SW 1271 (cell line): Measurements from ENCODE around the gene MRPL10.

Experiments used
- DNase-seq, 2 experiments: peaks; one replicate each; lab custom pipeline; 2025; lab: John Stamatoyannopoulos, UW

Gene MRPL10

GRCh38 chr17:47831003-47831933, at the start of gene MRPL10, which contains the start of gene LRRC46:
TSS of gene MRPL10 (minus strand) at chr17:47831541. CDS start at chr17:47831511, 30 bp downstream.
TSS of gene LRRC46 (plus strand) at chr17:47831670. CDS start at chr17:47831990, 320 bp downstream.
- peak; percentile 61 to 94 for DNase-seq

DNA sequence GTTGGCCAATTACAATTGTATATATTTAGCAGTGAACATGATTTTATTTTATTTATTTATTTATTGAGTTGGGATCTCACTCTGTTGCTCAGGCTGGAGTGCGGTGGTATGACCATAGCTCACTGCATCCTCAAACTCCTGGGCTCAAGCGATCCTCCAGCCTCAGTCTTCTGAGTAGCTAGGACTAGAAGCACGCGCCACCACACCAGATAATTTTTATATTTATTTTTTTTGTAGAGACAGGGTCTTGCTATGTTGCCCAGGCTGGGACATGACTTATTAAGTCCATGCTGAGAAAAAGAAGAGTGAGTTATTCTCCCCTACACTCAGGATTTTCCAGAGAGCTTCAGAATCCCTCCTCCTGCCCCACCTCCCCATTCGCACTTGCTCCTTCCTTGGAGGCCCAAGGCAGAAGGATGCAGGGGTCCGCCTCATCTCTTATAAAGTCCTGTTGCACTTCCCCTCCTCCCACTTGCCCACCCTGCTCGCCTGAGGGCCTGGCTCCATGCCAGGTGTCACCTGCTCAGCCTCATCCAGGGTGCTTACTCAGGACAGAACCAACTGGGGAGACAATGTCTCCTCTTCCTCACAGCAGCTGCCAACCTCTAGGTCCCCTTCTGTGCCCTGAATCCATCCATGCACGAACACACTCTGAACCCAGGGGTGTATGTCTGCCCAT, 48.6 kb upstream of the MRPL10 start:
- DNase-seq = no peak

DNA sequence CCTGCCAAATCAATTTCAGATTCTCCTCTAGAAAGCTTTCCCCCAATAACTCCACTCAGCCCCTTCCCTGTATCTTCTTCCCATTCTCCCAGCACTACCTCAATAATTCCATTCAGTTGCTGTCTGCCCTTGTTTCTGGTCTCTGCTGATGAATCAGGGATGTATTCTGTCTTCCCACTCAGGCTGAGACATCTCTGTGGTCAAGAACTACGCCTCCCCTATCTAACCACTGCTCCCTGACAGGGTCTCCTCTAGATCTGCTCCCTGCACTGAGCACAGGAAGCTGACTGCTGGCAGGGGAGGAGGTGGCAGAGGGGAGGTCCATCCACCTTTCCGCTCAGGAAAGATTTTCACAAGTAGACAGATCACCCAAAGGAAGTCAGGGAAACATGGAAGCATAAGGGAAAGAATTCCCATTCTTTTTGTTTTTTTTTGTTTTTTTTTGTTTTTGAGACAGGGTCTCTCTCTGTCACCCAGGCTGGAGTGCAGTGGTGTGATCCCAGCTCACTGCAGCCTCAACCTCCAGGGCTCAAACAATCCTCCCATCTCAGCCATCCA, 47.8 kb upstream of the MRPL10 start:
- no peak for DNase-seq

DNA sequence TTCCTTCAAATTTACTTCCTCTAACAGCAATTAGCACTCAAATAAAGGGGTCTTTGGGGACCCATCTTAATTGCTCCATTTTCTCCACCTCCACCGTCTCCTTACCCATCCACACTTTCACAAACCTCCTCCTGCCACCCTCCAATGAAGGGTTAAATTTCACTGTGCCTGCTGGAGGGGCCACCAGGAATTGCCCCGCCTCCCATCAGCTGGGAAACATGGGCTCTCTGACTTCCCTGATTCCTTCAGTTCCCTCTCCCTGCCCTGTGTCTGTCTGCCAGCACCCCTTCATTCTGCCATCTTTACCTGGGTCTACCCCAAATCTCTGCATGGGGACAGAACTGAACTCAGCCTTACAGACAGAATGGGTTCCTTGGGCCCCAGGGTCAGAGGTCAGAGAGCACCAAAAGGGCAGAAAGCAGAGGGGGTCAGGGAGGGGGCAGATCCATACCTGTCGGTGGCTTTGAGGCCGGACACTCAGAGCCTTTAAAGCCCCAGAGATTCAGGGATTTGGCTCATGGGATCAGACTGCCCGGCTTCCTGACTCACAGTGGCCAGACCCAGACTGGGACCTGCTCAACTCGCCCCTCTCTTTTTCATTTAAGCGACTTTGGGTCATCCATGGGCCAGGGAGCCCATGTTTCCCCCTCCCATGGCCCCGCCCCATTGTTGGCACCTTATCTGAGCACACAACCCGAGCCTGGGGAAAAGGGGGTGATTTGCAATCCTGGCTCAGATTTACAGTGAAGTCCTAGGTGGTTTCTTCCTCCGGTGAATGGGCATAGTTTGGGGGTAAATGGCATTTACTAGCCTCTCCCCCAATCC, 47.1 kb upstream of the MRPL10 start:
- DNase-seq = no peak

DNA sequence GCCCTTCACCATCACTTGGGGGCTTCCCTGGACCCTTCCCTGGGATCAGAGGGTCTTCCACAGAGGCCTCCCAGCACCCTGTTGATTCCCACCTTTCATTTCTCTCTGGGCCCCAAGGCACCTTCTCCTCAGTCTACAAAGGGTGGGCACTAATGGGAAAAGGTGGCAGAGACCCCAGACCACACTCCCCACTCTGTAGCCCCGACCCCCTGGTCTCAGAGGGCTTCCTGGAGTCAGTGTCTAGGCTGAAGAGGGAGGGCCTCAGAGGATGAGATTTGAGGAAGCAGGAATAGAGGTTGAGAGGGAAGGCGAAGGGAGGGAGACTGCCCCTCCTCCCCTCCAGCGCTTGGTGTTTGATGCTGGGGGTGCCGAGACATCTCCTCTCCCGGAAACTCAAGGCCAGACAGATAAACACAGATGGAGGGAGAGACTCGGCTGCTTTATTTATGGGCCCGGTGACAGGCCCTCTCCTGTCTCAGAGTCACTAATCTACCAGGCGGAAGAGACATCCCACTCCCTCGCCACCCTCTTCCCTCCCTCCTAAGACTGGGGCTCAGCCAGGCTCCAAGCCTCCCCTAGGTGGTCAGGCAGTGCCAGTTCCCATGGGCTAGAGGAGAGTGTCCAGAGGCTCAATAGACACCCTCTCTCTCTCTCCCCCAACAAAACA, 46.2 kb upstream of the MRPL10 start:
- DNase-seq = no peak

DNA sequence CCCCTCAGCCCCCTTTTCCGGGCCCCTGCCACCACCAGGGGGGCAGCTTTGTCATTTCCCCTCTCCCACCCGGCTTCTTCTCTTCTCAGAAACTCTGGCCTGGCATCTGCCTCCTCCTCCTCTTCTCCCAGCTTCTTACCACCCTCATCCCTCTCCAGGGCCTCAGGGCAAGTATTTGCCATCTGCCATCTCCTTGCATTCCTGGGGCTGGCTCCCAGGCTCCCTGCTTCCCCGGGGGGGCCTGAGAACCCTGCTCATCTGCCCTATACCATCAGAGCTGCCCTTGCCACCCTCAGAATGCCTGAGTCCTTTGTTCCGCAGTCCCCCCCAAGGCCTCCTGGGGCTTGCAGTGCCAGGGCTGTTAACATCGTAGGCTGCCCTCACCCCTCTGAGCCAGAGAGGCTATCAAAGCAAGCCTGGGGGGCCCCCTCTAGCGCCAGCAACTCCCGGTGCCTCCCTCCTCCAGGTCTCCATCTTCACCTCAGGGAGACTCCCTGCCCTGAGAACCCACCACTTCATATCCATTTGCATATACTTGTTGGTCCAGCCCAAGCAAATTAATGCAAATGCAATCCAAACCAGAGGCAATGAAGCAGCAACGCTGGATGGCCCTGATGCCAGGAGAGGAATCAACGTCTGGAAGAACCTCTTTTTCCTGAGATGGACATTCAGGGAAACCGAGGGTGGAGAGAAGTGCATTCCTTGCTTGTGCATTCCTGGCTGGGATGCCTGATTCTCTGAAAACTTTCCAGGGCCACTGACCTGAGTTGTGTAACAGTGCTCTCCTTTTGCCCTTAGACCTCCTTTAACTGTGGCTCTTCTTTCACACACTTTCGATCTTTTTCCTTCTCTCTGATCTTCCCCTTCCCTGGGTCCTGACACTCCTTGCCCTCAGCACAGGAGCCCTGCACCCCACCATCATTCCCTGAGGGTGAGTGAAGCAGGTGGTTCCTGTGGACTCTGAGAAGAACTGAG, 44.0 kb upstream of the MRPL10 start:
- no peak for DNase-seq

- DNase-seq = no peak
These were observed 42.1 kb upstream of the MRPL10 start for GRCh38 chr17:47873200-47874090.

DNA sequence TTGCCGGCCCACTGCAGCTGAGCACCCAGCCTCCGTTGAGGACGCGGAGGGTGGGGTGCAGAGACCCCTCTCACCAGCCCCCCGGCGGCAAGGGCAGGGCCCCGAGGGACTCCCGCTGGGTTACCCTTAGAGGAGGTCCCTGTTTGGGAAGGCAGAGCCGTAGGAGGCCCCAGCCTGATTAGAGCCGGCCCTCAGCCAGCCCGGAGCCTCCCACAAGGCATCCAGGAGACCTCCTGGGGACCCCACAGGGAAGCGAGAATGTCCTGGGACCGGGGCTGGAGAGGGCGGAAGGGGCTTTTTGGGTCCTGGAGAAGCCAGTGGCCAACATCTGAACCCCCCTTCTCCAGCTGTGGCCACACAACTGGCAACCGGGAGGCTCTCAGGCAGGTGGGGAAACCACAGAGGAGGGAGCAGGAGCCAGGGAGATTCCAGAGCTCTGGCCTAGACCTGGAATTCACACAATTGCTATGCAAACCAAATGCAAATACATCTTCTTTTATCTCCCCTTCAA, 41.4 kb upstream of the MRPL10 start:
- no peak for DNase-seq

- no peak for DNase-seq
These were observed 40.8 kb upstream of the MRPL10 start for GRCh38 chr17:47872019-47872650.

- DNase-seq = no peak
These were observed 39.7 kb upstream of the MRPL10 start for GRCh38 chr17:47871048-47871447.

DNA sequence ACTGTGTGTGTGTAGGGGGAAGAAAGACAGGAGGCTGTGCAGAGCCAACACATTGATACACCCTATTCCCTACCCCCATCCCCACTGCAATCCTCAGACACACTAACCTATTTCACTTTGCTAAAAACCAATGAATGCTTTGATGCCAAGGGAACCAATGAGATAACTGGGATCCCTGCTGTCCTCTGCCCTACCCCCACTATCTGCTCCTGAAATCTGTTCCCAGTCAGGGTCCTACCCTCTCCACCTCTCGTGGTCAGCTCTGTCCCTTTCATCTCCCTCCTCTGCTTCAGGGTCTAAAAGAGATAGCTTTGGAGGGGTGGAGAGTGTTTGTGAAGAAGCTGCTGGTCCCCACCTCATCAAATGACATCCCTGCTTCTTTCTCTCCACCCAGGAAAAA, 38.7 kb upstream of the MRPL10 start:
- no peak for DNase-seq

DNA sequence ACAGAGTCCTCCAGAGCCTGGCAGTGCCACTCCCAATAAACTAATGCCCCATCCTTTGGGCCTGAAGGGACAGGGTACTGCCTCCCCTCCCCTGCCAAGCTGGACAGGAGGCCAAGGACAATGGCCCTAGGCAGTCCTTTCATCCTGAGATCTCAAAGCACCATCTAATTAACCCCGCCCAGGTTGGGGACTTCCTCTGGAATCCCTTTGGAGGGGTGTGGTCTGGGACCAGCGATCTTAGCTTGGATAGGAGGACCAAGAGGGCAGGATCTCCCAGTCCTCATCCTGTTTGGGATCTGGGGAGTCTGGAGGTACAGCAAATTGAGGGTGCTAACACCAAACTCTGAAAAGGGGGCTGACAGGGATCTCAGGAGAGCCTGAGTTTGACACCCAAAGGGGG, 37.8 kb upstream of the MRPL10 start:
- DNase-seq = no peak

DNA sequence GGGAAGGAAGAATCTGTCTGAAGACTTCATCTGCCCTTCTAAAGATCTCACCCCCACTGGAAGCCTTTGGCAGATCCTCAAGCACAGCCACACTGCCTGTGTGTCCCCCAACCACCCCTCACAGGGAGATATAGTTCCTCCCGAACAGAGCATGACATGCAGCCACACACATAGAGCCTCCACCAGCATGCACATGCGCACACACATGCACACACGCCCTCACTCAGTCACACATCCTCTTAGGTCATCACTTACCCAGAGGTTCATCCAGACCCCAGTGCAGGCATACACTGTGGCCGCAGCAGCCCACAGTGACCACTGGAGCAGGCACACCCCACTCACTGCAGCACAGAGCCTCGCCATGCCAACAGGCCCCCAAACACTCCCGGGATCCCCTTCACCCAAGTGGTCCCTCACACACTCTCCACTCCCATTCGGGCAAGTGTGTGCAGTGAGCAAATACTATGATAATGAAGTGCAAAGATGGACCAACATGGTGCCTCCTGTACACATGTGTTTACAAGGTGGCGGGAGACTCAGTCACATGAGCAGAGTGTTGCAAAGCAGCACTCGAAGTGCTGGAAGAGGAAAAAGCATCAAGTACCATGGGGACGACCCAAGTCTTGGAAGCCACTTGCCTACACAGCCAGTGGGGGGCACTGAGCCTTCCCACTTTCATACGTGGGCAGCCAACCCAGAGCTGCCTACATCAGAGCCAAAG, 36.6 kb upstream of the MRPL10 start:
- DNase-seq = no peak

DNA sequence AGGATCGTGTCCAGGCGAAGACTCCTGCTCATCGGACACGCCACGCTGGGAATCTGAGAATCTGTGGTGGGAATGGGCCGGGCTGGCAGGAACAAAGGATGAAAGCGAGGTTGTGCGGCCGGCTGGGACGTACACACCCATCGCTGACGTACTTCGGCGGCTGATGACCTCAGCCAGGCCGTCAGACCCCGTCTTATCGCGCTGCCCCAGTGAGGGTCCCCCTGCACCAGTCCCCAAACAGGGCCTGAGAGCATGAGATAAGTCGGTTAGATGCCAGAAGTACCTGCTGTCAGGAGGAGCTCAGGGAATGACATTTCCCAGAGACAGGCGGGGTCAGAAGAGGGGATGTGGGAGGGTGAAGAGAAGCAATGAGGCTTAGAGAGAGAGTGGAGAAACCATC, 35.6 kb upstream of the MRPL10 start:
- DNase-seq = no peak

DNA sequence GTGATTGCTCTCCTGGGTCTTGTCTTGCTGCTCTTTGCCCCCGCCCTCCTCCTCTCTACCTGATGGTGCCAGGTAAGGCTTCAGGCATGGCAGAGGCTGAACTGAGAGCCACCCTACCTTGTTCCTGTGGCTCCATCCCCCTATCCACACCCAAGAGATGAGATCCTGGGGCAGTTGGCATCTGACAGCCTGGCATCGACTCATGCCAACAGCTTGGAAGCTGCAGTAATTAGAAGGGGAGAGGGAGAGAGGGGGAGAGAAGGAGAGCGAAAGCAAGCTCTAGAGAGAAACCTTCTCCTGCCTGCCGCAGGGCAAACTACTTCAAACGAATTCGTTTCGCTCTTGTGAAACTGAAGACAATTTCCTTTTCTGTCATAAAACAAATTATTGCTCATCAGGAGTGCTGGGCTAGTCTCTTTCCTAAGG, 33.5 kb upstream of the MRPL10 start:
- no peak for DNase-seq

DNA sequence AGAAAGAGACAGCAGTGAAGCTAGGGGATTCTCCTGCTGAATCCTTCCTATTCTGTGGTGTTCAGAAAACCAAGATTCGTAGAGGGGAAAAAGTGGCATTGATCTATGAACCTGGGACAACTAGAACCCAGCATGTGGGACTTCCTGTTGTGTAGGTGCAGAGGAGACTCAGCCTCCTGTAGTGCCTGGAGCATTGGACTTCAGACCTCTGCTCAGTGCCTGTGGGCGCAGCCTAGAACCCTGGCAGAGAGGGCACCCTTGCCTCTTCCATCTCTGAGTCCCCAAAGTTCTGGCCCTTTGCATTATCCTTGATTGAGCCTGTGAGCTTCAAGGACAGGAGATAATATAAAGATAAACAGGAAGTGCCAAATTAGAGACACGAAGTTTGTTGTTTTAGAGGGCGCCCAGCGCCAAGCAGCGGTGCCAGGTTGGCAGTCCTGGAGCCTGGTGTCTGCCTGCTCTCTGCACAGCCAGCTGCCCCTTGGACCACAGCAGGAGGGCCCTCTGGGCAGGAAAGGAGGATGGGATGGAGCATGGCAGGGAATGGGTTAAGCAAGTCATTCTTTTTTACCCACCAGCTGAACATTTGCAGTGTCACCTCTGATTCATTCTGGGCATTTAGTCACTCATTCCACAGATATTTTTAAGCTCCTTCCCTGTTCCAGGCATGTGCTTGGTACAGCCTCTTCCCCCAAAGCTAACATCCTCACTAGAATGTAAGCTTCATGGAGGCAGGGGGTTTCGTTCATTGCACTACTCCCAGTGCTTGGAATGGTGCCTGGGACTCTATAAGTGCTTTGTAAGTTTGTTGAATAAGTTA, 31.5 kb upstream of the MRPL10 start:
- DNase-seq = peak; percentile 68 to 85

DNA sequence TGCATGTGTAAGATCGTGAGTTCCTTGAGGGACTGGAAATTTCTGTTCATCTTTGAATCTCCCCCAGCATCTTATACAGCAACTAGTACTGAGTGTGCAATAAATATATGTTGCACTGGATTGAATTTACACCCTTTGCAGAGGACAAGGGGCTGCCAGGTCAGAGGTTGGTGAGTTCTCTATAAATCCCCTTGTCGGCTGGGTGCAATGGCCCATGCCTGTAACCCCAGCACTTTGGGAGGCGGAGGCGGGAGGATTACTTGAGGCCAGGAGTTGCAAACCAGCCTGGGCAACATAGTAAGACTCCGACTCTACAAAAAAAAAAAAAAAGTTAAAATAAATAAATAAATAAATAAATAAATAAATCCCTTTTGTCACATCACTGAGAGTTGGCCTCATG, 29.0 kb upstream of the MRPL10 start:
- no peak for DNase-seq
